HEK293 (cell line): ENCODE measurements around the gene LHFPL2.

ENCODE experiments used
- CTCF ChIA-PET: fragments of 350-600 bp; formaldehyde crosslinking; extraction: SDS; loops from one replicate; lab custom pipeline; 2021; ENCODE audit warnings: antibody characterized with exemption; lab: Yijun Ruan, JAX
- POLR2A ChIA-PET: fragments of 300-600 bp; formaldehyde crosslinking; extraction: SDS; loops from one replicate; lab custom pipeline; 2020; ENCODE audit warnings: antibody characterized with exemption, inconsistent platforms; lab: Yijun Ruan, JAX
- H3K27ac ChIP-seq: fragments of 200-500 bp; sonication (Bioruptor generic); 2 replicates; pipeline ENCODE4 v1.5.1; 2014; ENCODE audit warnings: low read depth, low read length, control low read depth, inconsistent platforms; ENCODE audit errors: extremely low read depth
- H3K36me3 ChIP-seq, 2 experiments: fragments of 200-500 bp in 1 of 2; sonication (Bioruptor generic) in 1 of 2; 1 replicate in 1 of 2; 2 replicates in 1 of 2; pipeline ENCODE4 v1.5.1; 2014 to 2017; ENCODE audit warnings: inconsistent platforms in 2 of 2, low read length in 2 of 2; ENCODE audit not compliant: control insufficient read depth in 2 of 2, insufficient read depth in 1 of 2
- H3K4me1 ChIP-seq: fragments of 200-500 bp; sonication (Bioruptor generic); 2 replicates; pipeline ENCODE4 v1.5.1; 2014; ENCODE audit warnings: mild to moderate bottlenecking, low read length, inconsistent platforms; ENCODE audit not compliant: control insufficient read depth, insufficient read depth
- H3K4me3 ChIP-seq: 2 replicates; pipeline ENCODE4 v1.5.1; 2011; ENCODE audit warnings: low read depth, mild to moderate bottlenecking, control low read depth, low read length, moderate library complexity
- H3K9me3 ChIP-seq: fragments of 200-500 bp; sonication (Bioruptor generic); 2 replicates; pipeline ENCODE4 v1.5.1; 2014; ENCODE audit warnings: low read depth, low read length, inconsistent platforms; ENCODE audit not compliant: control insufficient read depth, insufficient read depth
- BCL11B ChIP-seq: fragments of 450-650 bp; formaldehyde crosslinking; IDR thresholded peaks from 2 replicates; pipeline ENCODE4 v1.5.1; 2016; ENCODE audit warnings: low read depth, missing biosample characterization, missing genetic modification characterization
- HOXA7 ChIP-seq: sonication (generic); formaldehyde crosslinking; IDR thresholded peaks from 2 replicates; pipeline ENCODE4 v1.8.1; 2022; ENCODE audit warnings: missing genetic modification reagents, borderline replicate concordance
- KLF10 ChIP-seq: fragments of 450-650 bp; IDR thresholded peaks from 2 replicates; pipeline ENCODE4 v1.5.1; 2018; ENCODE audit warnings: missing biosample characterization, mild to moderate bottlenecking, missing genetic modification characterization
- KLF16 ChIP-seq: fragments of 450-650 bp; formaldehyde crosslinking; IDR thresholded peaks from 2 replicates; pipeline ENCODE4 v1.5.1; 2017; ENCODE audit warnings: missing biosample characterization, missing genetic modification characterization
- MYNN ChIP-seq: fragments of 450-650 bp; formaldehyde crosslinking; IDR thresholded peaks from 2 replicates; pipeline ENCODE4 v1.5.1; 2016; ENCODE audit warnings: missing biosample characterization, missing genetic modification characterization, borderline replicate concordance
- SCRT2 ChIP-seq: fragments of 450-650 bp; formaldehyde crosslinking; IDR thresholded peaks from 2 replicates; pipeline ENCODE4 v1.5.1; 2016; ENCODE audit warnings: missing biosample characterization, missing genetic modification characterization
- ZIC2 ChIP-seq: fragments of 450-650 bp; formaldehyde crosslinking; IDR thresholded peaks from 2 replicates; pipeline ENCODE4 v1.5.1; 2016; ENCODE audit warnings: missing biosample characterization, missing genetic modification characterization
- ZNF121 ChIP-seq: fragments of 450-650 bp; formaldehyde crosslinking; IDR thresholded peaks from 2 replicates; pipeline ENCODE4 v1.5.1; 2016; ENCODE audit warnings: missing biosample characterization, missing genetic modification characterization
- ZNF16 ChIP-seq: fragments of 450-650 bp; formaldehyde crosslinking; IDR thresholded peaks from 2 replicates; pipeline ENCODE4 v1.5.1; 2016; ENCODE audit warnings: low read depth, missing biosample characterization, missing genetic modification characterization
- ZNF239 ChIP-seq: fragments of 450-650 bp; formaldehyde crosslinking; IDR thresholded peaks from 2 replicates; pipeline ENCODE4 v1.5.1; 2016; ENCODE audit warnings: missing biosample characterization, missing genetic modification characterization
- ZNF266 ChIP-seq: fragments of 450-650 bp; formaldehyde crosslinking; IDR thresholded peaks from 2 replicates; pipeline ENCODE4 v1.5.1; 2016; ENCODE audit warnings: missing biosample characterization, missing genetic modification characterization, low read depth
- ZNF302 ChIP-seq: fragments of 450-650 bp; formaldehyde crosslinking; IDR thresholded peaks from 2 replicates; pipeline ENCODE4 v1.5.1; 2016; ENCODE audit warnings: missing biosample characterization, missing genetic modification characterization, low read depth
- ZNF324 ChIP-seq: fragments of 450-650 bp; formaldehyde crosslinking; IDR thresholded peaks from 2 replicates; pipeline ENCODE4 v1.5.1; 2016; ENCODE audit warnings: missing biosample characterization, missing genetic modification characterization
- ZNF394 ChIP-seq: fragments of 450-650 bp; formaldehyde crosslinking; IDR thresholded peaks from 2 replicates; pipeline ENCODE4 v1.5.1; 2016; ENCODE audit warnings: missing biosample characterization, missing genetic modification characterization, mild to moderate bottlenecking, moderate library complexity, borderline replicate concordance
- ZNF530 ChIP-seq: fragments of 450-650 bp; formaldehyde crosslinking; IDR thresholded peaks from 2 replicates; pipeline ENCODE4 v1.5.1; 2016; ENCODE audit warnings: low read depth, missing biosample characterization, missing genetic modification characterization
- ZNF776 ChIP-seq: fragments of 450-650 bp; formaldehyde crosslinking; IDR thresholded peaks from 2 replicates; pipeline ENCODE4 v1.5.0; 2017; ENCODE audit warnings: missing biosample characterization, missing genetic modification characterization, borderline replicate concordance
- TF ChIP-seq, protein P1 (sequence below): fragments of 450-650 bp; formaldehyde crosslinking; IDR thresholded peaks from 2 replicates; pipeline ENCODE4 v1.5.1; 2016; ENCODE audit warnings: missing biosample characterization, missing genetic modification characterization
- TF ChIP-seq, protein P2 (sequence below): fragments of 450-650 bp; formaldehyde crosslinking; IDR thresholded peaks from 2 replicates; pipeline ENCODE4 v1.5.0; 2017; ENCODE audit warnings: missing biosample characterization, missing genetic modification characterization, borderline replicate concordance
- TF ChIP-seq, protein P3 (sequence below): fragments of 450-650 bp; formaldehyde crosslinking; IDR thresholded peaks from 2 replicates; pipeline ENCODE4 v1.5.1; 2016; ENCODE audit warnings: missing biosample characterization, missing genetic modification characterization
- TF ChIP-seq, protein P4 (sequence below): fragments of 450-650 bp; IDR thresholded peaks from 2 replicates; pipeline ENCODE4 v1.5.1; 2018; ENCODE audit warnings: missing biosample characterization, missing genetic modification characterization
- TF ChIP-seq, protein P5 (sequence below): fragments of 450-650 bp; formaldehyde crosslinking; IDR thresholded peaks from 2 replicates; pipeline ENCODE4; 2016; ENCODE audit warnings: missing biosample characterization, missing genetic modification characterization

The LHFPL2 gene

DNA sequence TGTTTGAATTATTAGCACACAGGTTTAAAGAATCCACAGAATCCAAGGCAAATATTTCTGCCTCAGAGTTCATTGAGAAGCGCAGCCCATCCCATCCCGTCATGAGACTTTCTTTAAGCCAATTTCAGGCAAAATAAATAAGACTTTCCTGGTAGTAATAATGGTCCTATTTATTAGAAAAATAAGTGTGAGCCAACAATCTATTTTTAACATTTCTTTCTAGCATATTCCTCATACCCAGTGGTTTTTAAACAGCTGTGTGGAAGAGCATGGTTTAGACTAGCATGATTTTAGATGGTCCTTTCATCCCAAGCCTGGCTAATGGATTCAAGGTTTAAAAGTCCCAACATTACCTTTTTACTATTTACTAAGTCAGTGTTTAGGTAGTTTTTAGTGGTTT lies 162.4 kb downstream of the LHFPL2 start:
- TF ChIP-seq, protein P1, sequence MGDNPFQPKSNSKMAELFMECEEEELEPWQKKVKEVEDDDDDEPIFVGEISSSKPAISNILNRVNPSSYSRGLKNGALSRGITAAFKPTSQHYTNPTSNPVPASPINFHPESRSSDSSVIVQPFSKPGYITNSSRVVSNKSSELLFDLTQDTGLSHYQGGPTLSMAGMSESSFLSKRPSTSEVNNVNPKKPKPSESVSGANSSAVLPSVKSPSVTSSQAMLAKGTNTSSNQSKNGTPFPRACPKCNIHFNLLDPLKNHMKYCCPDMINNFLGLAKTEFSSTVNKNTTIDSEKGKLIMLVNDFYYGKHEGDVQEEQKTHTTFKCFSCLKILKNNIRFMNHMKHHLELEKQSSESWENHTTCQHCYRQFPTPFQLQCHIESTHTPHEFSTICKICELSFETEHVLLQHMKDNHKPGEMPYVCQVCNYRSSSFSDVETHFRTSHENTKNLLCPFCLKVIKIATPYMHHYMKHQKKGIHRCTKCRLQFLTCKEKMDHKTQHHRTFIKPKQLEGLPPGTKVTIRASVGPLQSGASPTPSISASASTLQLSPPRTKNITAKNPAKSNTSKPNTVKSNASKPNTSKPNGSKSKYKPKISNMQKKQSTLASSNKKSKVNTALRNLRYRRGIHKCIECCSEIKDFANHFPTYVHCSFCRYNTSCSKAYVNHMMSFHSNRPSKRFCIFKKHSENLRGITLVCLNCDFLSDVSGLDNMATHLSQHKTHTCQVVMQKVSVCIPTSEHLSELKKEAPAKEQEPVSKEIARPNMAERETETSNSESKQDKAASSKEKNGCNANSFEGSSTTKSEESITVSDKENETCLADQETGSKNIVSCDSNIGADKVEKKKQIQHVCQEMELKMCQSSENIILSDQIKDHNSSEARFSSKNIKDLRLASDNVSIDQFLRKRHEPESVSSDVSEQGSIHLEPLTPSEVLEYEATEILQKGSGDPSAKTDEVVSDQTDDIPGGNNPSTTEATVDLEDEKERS (tag by site-specific recombination), result no peak
- TF ChIP-seq ZNF394 (tag by site-specific recombination) (no peak), KLF16 (tag by site-specific recombination) (no peak), ZNF121 (tag by site-specific recombination) (no peak), SCRT2 (no peak)
- H3K27ac ChIP-seq, result no peak overlapping the region
- ChIA-PET CTCF (interaction anchor here (0.7 kb wide), 1 partner anchor 148 kb away, joined by 3 read pairs; no protein-coding TSS in a partner anchor), POLR2A (interaction anchor here (0.7 kb wide), 1 partner anchor 128 kb away, joined by 3 read pairs; no protein-coding TSS in a partner anchor)
- no peaks in the 10 kb centered on the region for H3K4me1 ChIP-seq
- H3K36me3 ChIP-seq, result peaks cover 0 to 45% of the 10 kb centered on the region in 2 experiments; a peak in 1 of 3 replicates
- H3K9me3 ChIP-seq, result no peaks in the 10 kb centered on the region
- H3K4me3 ChIP-seq, result no peak overlapping the region

DNA sequence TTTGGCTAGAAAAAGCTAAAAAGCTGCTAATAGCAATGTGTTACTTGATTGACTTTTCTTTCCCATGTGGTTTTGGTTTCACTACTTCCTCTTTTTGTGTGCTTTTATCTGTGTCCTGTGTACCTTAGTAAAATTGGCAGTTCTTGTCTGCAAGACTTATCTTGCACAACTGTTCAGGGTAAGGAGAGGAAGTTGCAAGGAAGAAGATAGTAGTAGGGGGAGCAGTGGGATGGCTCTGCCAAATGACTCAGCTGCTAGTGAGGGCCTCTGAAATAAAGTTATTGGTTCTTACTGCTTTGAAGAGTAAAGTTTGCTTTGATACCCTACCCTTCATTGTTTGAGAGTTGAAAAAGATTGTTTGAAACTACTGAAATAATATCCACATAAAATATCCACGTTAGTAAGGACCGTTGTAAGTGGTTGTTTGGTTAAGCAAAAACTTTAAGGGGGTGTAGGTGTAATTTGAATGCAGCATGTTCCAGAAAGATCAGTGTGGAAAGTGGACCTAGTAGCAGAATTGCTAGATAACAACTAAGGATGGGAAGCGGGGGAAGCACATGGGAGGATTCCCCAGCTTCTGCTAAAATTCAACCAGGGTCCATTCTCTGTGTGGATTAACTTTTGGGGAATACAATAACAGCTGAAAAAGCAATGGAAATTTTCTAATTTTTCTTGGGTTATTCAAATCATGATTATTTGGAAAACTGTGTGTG lies 164.6 kb downstream of the LHFPL2 start:
- Histone ChIP-seq H3K9me3 (no peaks in the 10 kb centered on the region), H3K27ac (no peak overlapping the region), H3K36me3 (peaks cover 0 to 31% of the 10 kb centered on the region in 2 experiments; a peak in 1 of 3 replicates), H3K4me3 (no peak overlapping the region), H3K4me1 (no peaks in the 10 kb centered on the region)
- TF ChIP-seq, protein P2, sequence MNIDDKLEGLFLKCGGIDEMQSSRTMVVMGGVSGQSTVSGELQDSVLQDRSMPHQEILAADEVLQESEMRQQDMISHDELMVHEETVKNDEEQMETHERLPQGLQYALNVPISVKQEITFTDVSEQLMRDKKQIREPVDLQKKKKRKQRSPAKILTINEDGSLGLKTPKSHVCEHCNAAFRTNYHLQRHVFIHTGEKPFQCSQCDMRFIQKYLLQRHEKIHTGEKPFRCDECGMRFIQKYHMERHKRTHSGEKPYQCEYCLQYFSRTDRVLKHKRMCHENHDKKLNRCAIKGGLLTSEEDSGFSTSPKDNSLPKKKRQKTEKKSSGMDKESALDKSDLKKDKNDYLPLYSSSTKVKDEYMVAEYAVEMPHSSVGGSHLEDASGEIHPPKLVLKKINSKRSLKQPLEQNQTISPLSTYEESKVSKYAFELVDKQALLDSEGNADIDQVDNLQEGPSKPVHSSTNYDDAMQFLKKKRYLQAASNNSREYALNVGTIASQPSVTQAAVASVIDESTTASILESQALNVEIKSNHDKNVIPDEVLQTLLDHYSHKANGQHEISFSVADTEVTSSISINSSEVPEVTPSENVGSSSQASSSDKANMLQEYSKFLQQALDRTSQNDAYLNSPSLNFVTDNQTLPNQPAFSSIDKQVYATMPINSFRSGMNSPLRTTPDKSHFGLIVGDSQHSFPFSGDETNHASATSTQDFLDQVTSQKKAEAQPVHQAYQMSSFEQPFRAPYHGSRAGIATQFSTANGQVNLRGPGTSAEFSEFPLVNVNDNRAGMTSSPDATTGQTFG, result no peak
- no peak for TF ChIP-seq ZNF324
- TF ChIP-seq, protein P3, sequence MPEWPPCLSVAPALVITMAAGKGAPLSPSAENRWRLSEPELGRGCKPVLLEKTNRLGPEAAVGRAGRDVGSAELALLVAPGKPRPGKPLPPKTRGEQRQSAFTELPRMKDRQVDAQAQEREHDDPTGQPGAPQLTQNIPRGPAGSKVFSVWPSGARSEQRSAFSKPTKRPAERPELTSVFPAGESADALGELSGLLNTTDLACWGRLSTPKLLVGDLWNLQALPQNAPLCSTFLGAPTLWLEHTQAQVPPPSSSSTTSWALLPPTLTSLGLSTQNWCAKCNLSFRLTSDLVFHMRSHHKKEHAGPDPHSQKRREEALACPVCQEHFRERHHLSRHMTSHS (tag by site-specific recombination), result no peak
- no peak for TF ChIP-seq ZNF776 (tag by site-specific recombination)
- no peak for TF ChIP-seq ZNF16
- POLR2A ChIA-PET, result no interaction called here
- CTCF ChIA-PET, result interaction anchor here (0.6 to 2.3 kb wide), 3 partner anchors 8 to 239 kb away, joined by 3 to 7 read pairs (median 5); no protein-coding TSS in a partner anchor

DNA sequence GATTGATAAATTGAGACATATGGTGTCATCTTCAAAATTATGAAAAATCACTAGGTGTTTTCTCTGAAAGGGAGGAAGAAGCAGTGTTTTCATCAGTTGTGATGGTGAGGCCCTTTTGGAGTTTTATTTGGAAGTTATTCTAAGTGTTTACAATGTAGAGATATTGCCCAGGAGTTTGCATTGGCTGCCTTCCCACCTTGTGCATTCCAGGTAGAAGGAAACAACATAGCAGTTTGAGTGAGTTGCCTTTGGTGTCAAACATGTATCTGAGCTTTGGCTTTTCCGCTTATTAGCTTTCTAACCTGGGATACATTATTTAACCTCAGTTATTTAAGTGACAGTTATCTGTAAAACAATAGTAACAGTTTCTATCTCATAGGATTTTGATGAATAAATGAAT lies 165.6 kb downstream of the LHFPL2 start:
- Histone ChIP-seq H3K27ac (no peak overlapping the region), H3K4me1 (no peaks in the 10 kb centered on the region), H3K36me3 (peaks cover 0 to 20% of the 10 kb centered on the region in 2 experiments; a peak in 1 of 3 replicates), H3K4me3 (no peak overlapping the region), H3K9me3 (no peaks in the 10 kb centered on the region)
- POLR2A ChIA-PET, result no interaction called here
- CTCF ChIA-PET, result interaction anchor here (0.8 to 2.3 kb wide), 3 partner anchors 16 to 404 kb away, joined by 3 to 7 read pairs (median 3); no protein-coding TSS in a partner anchor
- TF ChIP-seq BCL11B (tag by site-specific recombination) (no peak), ZNF239 (no peak), ZNF530 (tag by site-specific recombination) (no peak), MYNN (no peak), ZIC2 (no peak), ZNF302 (tag by site-specific recombination) (no peak), KLF10 (tag by site-specific recombination) (no peak), HOXA7 (CRISPR knock-in tag) (no peak), ZNF266 (tag by site-specific recombination) (no peak)
- TF ChIP-seq, protein P4, sequence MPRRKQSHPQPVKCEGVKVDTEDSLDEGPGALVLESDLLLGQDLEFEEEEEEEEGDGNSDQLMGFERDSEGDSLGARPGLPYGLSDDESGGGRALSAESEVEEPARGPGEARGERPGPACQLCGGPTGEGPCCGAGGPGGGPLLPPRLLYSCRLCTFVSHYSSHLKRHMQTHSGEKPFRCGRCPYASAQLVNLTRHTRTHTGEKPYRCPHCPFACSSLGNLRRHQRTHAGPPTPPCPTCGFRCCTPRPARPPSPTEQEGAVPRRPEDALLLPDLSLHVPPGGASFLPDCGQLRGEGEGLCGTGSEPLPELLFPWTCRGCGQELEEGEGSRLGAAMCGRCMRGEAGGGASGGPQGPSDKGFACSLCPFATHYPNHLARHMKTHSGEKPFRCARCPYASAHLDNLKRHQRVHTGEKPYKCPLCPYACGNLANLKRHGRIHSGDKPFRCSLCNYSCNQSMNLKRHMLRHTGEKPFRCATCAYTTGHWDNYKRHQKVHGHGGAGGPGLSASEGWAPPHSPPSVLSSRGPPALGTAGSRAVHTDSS (tag by site-specific recombination), result no peak
- TF ChIP-seq, protein P5, sequence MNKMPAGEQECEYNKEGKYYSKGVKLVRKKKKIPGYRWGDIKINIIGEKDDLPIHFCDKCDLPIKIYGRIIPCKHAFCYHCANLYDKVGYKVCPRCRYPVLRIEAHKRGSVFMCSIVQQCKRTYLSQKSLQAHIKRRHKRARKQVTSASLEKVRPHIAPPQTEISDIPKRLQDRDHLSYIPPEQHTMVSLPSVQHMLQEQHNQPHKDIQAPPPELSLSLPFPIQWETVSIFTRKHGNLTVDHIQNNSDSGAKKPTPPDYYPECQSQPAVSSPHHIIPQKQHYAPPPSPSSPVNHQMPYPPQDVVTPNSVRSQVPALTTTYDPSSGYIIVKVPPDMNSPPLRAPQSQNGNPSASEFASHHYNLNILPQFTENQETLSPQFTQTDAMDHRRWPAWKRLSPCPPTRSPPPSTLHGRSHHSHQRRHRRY (tag by site-specific recombination), result no peak
